ENCODE data around the gene ARID1B.

The ARID1B gene

GRCh38 chr6:156854466-156855161 is 77.4 kb downstream of the ARID1B start:
- DNase-seq = no peak

DNA sequence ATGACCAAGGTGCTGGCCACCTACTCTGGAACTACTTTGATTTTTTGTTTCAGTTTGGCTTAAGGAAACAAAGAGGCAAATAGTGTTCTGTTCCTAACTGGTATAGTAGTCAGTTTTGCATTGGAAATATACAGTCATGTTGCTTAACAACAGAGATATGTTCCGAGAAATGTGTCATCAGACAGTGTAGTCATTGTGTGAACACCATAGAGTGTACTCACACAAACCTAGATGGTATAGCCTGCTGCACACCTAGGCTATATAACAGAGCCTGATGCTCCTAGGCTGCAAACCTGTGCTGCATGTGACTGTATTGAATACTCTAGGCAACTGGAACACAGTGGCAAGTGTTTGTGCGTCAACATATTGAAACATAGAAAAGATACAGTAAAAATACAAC is 80.4 kb downstream of the ARID1B start:
- DNase-seq = no peak

GRCh38 chr6:156859686-156860085 is 82.5 kb downstream of the ARID1B start:
- peak; percentile 65 to 83 for DNase-seq

GRCh38 chr6:156862711-156863110 is 85.5 kb downstream of the ARID1B start:
- DNase-seq = no peak

DNA sequence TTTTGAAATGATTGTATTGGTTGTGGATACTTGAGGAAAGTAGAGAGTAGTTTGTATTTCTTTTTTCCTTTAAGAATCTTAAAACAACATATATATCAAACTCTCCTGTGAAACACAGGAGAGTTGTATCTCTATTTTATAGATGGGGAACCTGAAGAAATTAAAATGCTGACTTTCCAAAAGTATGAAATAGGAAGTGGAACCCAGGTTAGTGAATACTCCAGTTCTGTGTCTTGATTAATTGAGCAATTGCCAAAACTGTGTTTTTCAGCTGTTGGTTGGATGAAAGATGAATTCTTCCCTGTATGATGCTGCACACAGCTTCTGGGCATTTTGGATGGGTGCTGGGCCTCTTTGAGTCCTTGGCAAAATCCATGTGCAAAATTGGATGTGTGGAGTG is 86.3 kb downstream of the ARID1B start:
- DNase-seq = no peak

DNA sequence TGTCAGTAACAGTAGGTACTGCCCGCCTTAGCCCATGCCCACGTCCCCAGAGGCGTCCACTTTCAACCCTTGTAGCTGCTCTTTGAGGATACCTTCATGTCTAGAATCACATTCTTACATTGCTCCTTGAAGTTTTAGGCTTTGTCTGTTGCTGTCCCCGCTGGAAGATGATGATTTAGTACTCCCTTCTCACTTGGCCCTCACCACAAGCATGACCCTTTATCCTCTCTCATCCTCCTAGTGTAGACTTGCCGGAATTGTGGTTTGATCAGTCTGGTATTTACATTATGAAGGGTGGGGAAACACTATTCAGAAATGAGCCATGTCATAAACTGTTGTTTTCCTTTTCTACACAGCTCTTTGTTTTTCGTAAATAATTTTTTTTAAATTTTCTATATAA is 87.4 kb downstream of the ARID1B start:
- no peak for DNase-seq

GRCh38 chr6:156865019-156865629 is 87.9 kb downstream of the ARID1B start:
- no peak for DNase-seq

- no peak for DNase-seq
These were observed 89.2 kb downstream of the ARID1B start for GRCh38 chr6:156866220-156867015.

GRCh38 chr6:156867121-156867520 is 89.9 kb downstream of the ARID1B start:
- DNase-seq = no peak

GRCh38 chr6:156868385-156868784 is 91.2 kb downstream of the ARID1B start:
- no peak for DNase-seq

DNA sequence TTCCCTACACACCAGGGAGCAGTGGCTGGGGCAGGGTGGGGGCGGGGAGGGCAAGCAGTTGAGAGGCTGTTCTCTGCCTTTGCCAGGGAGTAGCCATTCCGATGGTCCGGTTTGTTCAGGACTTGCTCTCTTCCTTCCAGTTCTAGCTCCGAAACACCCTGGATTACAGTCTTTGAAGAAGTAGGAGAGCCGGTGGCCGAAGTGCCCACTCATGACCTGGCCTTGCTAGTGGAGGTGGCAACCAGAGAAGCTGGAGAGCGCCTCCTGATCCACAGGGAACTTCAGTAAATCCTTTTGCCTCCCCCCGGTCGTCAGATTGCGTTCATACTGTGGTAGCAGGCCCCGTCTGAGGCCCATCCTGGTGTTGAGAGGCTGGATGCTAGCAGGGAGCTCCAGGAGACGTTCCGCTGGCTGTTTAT is 92.8 kb downstream of the ARID1B start:
- no peak for DNase-seq

DNA sequence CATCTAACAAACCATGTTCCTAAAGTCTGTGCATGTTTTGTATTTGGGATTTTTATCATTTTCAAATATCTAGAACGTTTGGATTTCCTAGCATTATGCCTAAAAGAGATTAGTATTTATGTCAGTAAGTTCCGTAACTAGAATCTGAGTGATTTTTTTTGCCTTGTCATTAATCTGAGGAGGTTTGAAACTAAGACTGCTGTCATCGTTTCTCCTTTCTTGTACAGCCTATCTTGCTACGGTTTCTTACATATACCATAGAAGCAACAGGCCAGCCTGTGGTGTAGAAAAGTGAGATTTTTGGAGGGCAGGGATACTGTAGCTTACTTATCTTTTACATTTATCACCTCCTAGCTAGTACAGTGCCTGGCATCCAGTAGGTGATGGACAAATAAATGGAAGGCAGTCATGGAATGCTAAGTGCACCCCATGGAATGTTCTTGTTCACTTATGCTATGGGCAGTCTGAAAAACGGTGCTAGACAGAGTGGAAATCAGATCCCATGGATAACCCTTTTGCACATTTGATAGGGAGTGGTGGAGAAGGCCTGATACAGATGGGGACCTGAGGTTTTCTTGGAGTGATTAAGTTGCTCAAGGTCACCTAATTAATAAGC is 93.9 kb downstream of the ARID1B start:
- DNase-seq = no peak

- no peak for DNase-seq
These were observed 95.7 kb downstream of the ARID1B start for GRCh38 chr6:156872903-156873302.

DNA sequence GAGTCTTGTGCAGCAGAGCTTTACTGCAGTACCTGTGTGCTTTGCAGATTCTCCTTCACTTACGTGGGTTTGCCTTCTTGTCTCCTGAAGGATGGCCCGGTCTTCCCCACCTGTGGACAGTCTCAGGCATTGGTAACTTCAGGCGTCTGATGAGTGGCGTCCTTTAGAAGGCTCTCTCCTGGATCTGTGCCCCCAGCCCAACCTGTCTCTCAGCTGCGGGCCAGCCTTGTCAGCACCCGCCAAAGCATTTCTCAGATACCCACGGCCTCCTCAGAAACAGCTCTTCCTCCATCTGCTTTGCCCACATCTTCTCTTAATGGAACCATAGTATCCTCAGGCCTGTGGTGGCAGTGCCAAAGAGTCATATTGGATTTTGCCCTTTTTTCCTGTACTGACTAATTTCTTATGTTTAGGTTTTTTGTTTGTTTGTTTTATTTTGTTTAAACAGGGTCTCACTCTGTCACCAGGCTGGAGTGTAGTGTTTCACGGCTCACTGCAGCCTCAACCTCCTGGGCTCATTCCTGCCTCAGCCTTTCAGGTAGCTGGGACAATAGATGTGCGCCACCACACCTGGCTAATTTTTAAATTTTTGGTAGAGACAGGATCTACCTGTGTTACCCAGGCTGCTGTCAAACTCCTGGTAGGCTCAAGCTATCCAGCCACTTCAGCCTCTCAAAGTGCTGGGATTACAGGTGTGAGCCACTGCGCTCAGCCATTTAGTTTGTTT is 96.6 kb downstream of the ARID1B start:
- DNase-seq = no peak

- no peak for DNase-seq
These were observed 97.9 kb downstream of the ARID1B start for GRCh38 chr6:156875062-156875461.

DNA sequence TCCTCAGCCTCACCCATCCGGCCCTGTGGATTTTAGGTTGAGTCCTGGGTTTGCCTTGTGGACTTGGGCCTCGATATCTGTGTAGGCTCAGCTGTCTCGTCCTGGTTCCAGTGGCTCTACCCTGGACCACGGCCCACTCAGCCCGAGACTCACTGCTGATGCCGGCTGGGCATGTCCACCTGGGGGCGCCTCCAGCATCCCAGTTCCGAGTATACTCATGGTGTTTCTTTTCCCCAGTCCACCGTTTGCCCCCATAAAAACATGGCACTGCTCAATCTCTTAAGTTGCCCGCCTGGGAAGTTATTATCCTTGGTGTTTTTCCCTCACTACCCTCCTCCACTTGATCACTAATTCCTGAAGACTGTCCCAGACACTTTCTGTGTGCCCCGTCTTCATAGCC is 99.1 kb downstream of the ARID1B start:
- no peak for DNase-seq

GRCh38 chr6:156877126-156877863 is 100.1 kb downstream of the ARID1B start:
- DNase-seq = no peak

- DNase-seq = no peak
These were observed 101.5 kb downstream of the ARID1B start for GRCh38 chr6:156878681-156879080.

GRCh38 chr6:156879186-156879585 is 102.0 kb downstream of the ARID1B start:
- DNase-seq = no peak

GRCh38 chr6:156879591-156879990 is 102.4 kb downstream of the ARID1B start:
- no peak for DNase-seq

GRCh38 chr6:156880913-156881312 is 103.7 kb downstream of the ARID1B start:
- DNase-seq = peak in 1 of 2 experiments; percentile 18
